NB4 (cell line): Measurements from ENCODE around the gene DYNLRB2.

ENCODE experiments used
- DNase-seq: peaks from one replicate; pipeline ENCODE4 v3.0.0; 2010; ENCODE audit warnings: low read depth
- H3K4me3 ChIP-seq: one replicate; pipeline ENCODE4 v1.5.1; 2011; ENCODE audit warnings: mild to moderate bottlenecking, low read depth, low read length, moderate library complexity
- CTCF ChIP-seq: IDR thresholded peaks from one replicate; pipeline ENCODE4 v1.5.1; 2012; ENCODE audit warnings: low read depth, low read length
- MAX ChIP-seq: IDR thresholded peaks from 2 replicates; pipeline ENCODE4 v1.6.1; 2011; ENCODE audit warnings: low read depth, low read length
- MYC ChIP-seq: IDR thresholded peaks from 2 replicates; pipeline ENCODE4 v1.6.1; 2011; ENCODE audit warnings: low read depth, low read length
- POLR2A ChIP-seq: IDR thresholded peaks from 2 replicates; pipeline ENCODE4 v1.6.1; 2011; ENCODE audit warnings: mild to moderate bottlenecking; ENCODE audit not compliant: insufficient read length; ENCODE audit errors: extremely low read depth

DYNLRB2 gene

GRCh38 chr16:80519189-80519588 is 21.6 kb upstream of the DYNLRB2 start:
- no peak for DNase-seq
- TF ChIP-seq MAX (no peak), MYC (no peak), CTCF (no peak), POLR2A (no peak)
- H3K4me3 ChIP-seq = no peak overlapping the region

GRCh38 chr16:80525420-80525819 is 15.4 kb upstream of the DYNLRB2 start:
- no peak overlapping the region for H3K4me3 ChIP-seq
- no peak for TF ChIP-seq POLR2A
- no peak for TF ChIP-seq CTCF
- DNase-seq = no peak

- DNase-seq = peak; percentile 69
- TF ChIP-seq CTCF = peak; percentile 87
- TF ChIP-seq MYC = no peak
- TF ChIP-seq MAX = no peak
- H3K4me3 ChIP-seq = no peak overlapping the region
Observed at GRCh38 chr16:80526418-80527061, 14.3 kb upstream of the DYNLRB2 start.

- peak; percentile 66 for DNase-seq
Observed at GRCh38 chr16:80527297-80527696, 13.5 kb upstream of the DYNLRB2 start.

GRCh38 chr16:80530479-80530878 is 10.3 kb upstream of the DYNLRB2 start:
- no peak for DNase-seq
- no peak overlapping the region for H3K4me3 ChIP-seq
- TF ChIP-seq POLR2A (no peak), MYC (no peak), CTCF (no peak), MAX (no peak)

More at GRCh38 chr16:80527297-80527696, 13.5 kb upstream of the DYNLRB2 start:
- TF ChIP-seq MYC (no peak), CTCF (peak; percentile 81)
- H3K4me3 ChIP-seq = no peak overlapping the region

- H3K4me3 ChIP-seq = no peak overlapping the region
- TF ChIP-seq CTCF (no peak), POLR2A (no peak), MAX (no peak), MYC (no peak)
- no peak for DNase-seq
Observed at GRCh38 chr16:80536238-80536637, 4.6 kb upstream of the DYNLRB2 start.
